Natural killer cell (primary cell): Measurements from ENCODE around the gene IL33. TPM values are rescaled to one million over a fixed set of nuclear protein-coding genes. Genes with fewer than 3 reads are reported as not detected.

Experiments used
- ATAC-seq, 3 donors: fragments of 150-1000 bp in 2 of 3; fragments of 200-7000 bp in 1 of 3; cut with Tn5 transposase; 1 replicate in 1 of 3; 2 replicates in 2 of 3; pipeline ENCODE4 v1.10.0; 2021; ENCODE audit warnings: mild to moderate bottlenecking in 2 of 3, moderate library complexity in 2 of 3
- DNase-seq, 2 donors: peaks; one replicate each; pipeline versions ENCODE4 v3.0.0 to v3.0.0-alpha.2; 2013 to 2021; ENCODE audit warnings: mixed read lengths in 1 of 2
- H3K27ac ChIP-seq: one replicate; pipeline ENCODE4 v1.5.1; 2013; ENCODE audit warnings: mild to moderate bottlenecking, low read length
- H3K27me3 ChIP-seq: one replicate; pipeline ENCODE4 v1.6.1; 2013; ENCODE audit warnings: low read length; ENCODE audit not compliant: control insufficient read depth, insufficient read depth
- H3K36me3 ChIP-seq: one replicate; pipeline ENCODE4 v1.6.1; 2013; ENCODE audit warnings: low read length; ENCODE audit not compliant: control insufficient read depth, insufficient read depth
- H3K4me1 ChIP-seq: one replicate; pipeline ENCODE4 v1.6.1; 2013; ENCODE audit warnings: low read length; ENCODE audit not compliant: control insufficient read depth, insufficient read depth
- H3K4me3 ChIP-seq: one replicate; pipeline ENCODE4 v1.5.1; 2013; ENCODE audit warnings: low read length
- H3K9me3 ChIP-seq: one replicate; pipeline ENCODE4 v1.6.1; 2013; ENCODE audit warnings: low read length; ENCODE audit not compliant: control insufficient read depth, insufficient read depth
- H3K27ac Mint-ChIP-seq, 2 donors: one replicate each; pipeline ENCODE4 v1.8.0; 2022; ENCODE audit warnings: mild to moderate bottlenecking in 2 of 2, mixed read lengths in 2 of 2, moderate library complexity in 1 of 2
- H3K27me3 Mint-ChIP-seq, 2 donors: one replicate each; pipeline ENCODE4 v1.8.0; 2022; ENCODE audit warnings: low read depth in 2 of 2, mixed read lengths in 2 of 2
- H3K36me3 Mint-ChIP-seq: one replicate; pipeline ENCODE4 v1.8.0; 2022; ENCODE audit warnings: mixed read lengths
- H3K4me1 Mint-ChIP-seq, 2 donors: one replicate each; pipeline ENCODE4 v1.8.0; 2022; ENCODE audit warnings: mixed read lengths in 2 of 2
- H3K4me3 Mint-ChIP-seq: one replicate; pipeline ENCODE4 v1.8.0; 2022; ENCODE audit warnings: mild to moderate bottlenecking, moderate library complexity, mixed read lengths
- H3K9me3 Mint-ChIP-seq, 2 donors: one replicate each; pipeline ENCODE4 v1.8.0; 2022; ENCODE audit warnings: mixed read lengths in 2 of 2
- CTCF ChIP-seq: fragments of 200-600 bp; IDR thresholded peaks from one replicate; pipeline ENCODE4 v1.8.0; 2022; ENCODE audit warnings: antibody characterized with exemption
- WGBS: methylation state at CpG from one replicate; pipeline ENCODE4 v1.1.7; 2013; ENCODE audit warnings: missing lambda C conversion rate; ENCODE audit not compliant: insufficient coverage; 5-methylcytosine and 5-hydroxymethylcytosine counted together
- intact Hi-C: fragments of 100-400 bp; cut with micrococcal nuclease; formaldehyde crosslinking; loops from one replicate; pipeline ENCODE4 v1.14.2; 2022
- total RNA-seq, 4 donors: library from RNA; stranded (reverse); fragments of 120-200 nt in 1 of 4; gene quantifications; one replicate each; pipeline versions ENCODE4 v1.2.3 to v1.2.4, GENCODE V29; 2013 to 2022

IL33 gene
- total RNA-seq, 3 donors from 2014 or later (not counting 1 experiment from before 2014, with no cell fraction given), result not detected

GRCh38 chr9:6195714-6196360 is 19.8 kb upstream of the IL33 start:
- H3K27ac Mint-ChIP-seq, result no peak overlapping the region
- DNase-seq (no peak), ATAC-seq (no peak)
- Histone ChIP-seq H3K36me3 (no peaks in the 10 kb centered on the region), H3K4me3 (no peak overlapping the region), H3K4me1 (no peaks in the 10 kb centered on the region), H3K9me3 (no peaks in the 10 kb centered on the region), H3K27ac (no peak overlapping the region), H3K27me3 (no peaks in the 10 kb centered on the region)
- no peaks in the 10 kb centered on the region for H3K9me3 Mint-ChIP-seq
- H3K4me3 Mint-ChIP-seq, result no peak overlapping the region
- no peak for TF ChIP-seq CTCF
- H3K36me3 Mint-ChIP-seq, result no peaks in the 10 kb centered on the region
- intact Hi-C loops, result no loop called here
- peaks cover 16 to 51% of the 10 kb centered on the region in 2 donors for H3K27me3 Mint-ChIP-seq
- no peaks in the 10 kb centered on the region for H3K4me1 Mint-ChIP-seq
- WGBS, result 83% methylated on average over 4 of the region's 4 CpGs

- Histone ChIP-seq H3K4me1 (no peaks in the 10 kb centered on the region), H3K27me3 (no peaks in the 10 kb centered on the region), H3K27ac (no peak overlapping the region), H3K4me3 (no peak overlapping the region), H3K9me3 (no peaks in the 10 kb centered on the region), H3K36me3 (no peaks in the 10 kb centered on the region)
- Mint-ChIP-seq H3K27ac (no peak overlapping the region), H3K36me3 (no peaks in the 10 kb centered on the region), H3K4me1 (no peaks in the 10 kb centered on the region), H3K4me3 (no peak overlapping the region), H3K9me3 (no peaks in the 10 kb centered on the region), H3K27me3 (peaks cover 16 to 48% of the 10 kb centered on the region in 2 donors)
- no peak for ATAC-seq
- WGBS, result 82% methylated on average over 3 of the region's 3 CpGs
- TF ChIP-seq CTCF, result no peak
- DNase-seq, result no peak
- intact Hi-C loops, result no loop called here
These were observed 18.3 kb upstream of the IL33 start for GRCh38 chr9:6197330-6197729.

DNA sequence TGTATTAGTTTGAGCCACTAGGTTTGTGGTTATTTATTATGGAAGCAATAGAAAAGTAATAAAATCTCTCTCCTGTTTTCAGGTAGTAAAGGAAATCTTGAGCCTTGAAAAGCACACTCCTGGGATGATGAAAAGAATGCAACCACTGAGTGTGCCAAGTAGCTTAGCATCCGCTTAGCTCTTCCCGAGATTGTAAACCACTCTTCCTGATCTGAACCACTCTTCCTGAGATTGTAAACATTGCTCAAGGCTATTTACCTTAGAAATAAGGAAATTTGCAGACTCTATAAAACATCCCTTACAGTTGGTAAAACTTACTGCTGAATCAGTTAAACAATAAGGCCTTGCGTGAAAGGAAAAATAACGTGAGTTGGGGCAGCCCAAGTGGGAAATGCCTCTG is 17.4 kb upstream of the IL33 start:
- Mint-ChIP-seq H3K4me1 (no peaks in the 10 kb centered on the region), H3K9me3 (no peaks in the 10 kb centered on the region), H3K27ac (no peak overlapping the region), H3K4me3 (no peak overlapping the region), H3K36me3 (no peaks in the 10 kb centered on the region), H3K27me3 (peaks cover 11 to 46% of the 10 kb centered on the region in 2 donors)
- 68% methylated on average over 4 of the region's 4 CpGs for WGBS
- H3K27ac ChIP-seq, result no peak overlapping the region
- no peak for ATAC-seq
- no peak for TF ChIP-seq CTCF
- no peaks in the 10 kb centered on the region for H3K27me3 ChIP-seq
- H3K9me3 ChIP-seq, result no peaks in the 10 kb centered on the region
- no peak for DNase-seq
- H3K4me1 ChIP-seq, result no peaks in the 10 kb centered on the region
- no peaks in the 10 kb centered on the region for H3K36me3 ChIP-seq
- H3K4me3 ChIP-seq, result no peak overlapping the region
- intact Hi-C loops, result no loop called here

GRCh38 chr9:6199596-6199995 is 16.0 kb upstream of the IL33 start:
- H3K9me3 Mint-ChIP-seq, result no peaks in the 10 kb centered on the region
- H3K27me3 Mint-ChIP-seq, result peaks cover 7 to 50% of the 10 kb centered on the region in 2 donors
- no peaks in the 10 kb centered on the region for H3K36me3 ChIP-seq
- H3K4me3 ChIP-seq, result no peak overlapping the region
- WGBS, result 79% methylated on average over 3 of the region's 3 CpGs
- H3K36me3 Mint-ChIP-seq, result no peaks in the 10 kb centered on the region
- DNase-seq (no peak), ATAC-seq (no peak)
- no peaks in the 10 kb centered on the region for H3K4me1 Mint-ChIP-seq
- intact Hi-C loops, result no loop called here
- no peaks in the 10 kb centered on the region for H3K27me3 ChIP-seq
- H3K4me3 Mint-ChIP-seq, result no peak overlapping the region
- TF ChIP-seq CTCF, result no peak
- H3K4me1 ChIP-seq, result no peaks in the 10 kb centered on the region
- no peak overlapping the region for H3K27ac ChIP-seq
- H3K9me3 ChIP-seq, result no peaks in the 10 kb centered on the region
- no peak overlapping the region for H3K27ac Mint-ChIP-seq
